ENCODE results near the gene MYO5C. TPM values are rescaled to one million over a fixed set of nuclear protein-coding genes. Genes with fewer than 3 reads are reported as not detected.
A peak's percentile ranks its signal among the peaks of the same experiment; 100 is the strongest.

The MYO5C gene
- total RNA-seq (2014; rRNA removed; shearing (Covaris generic)): 0.03 and 0.11 TPM in 2 replicates
- polyA plus RNA-seq (2015; cell fraction: cytosol; rRNA removed): 0.03 and 0.12 TPM in 2 replicates
- 0.07 and 0.34 TPM in 2 replicates for polyA plus RNA-seq (2015; cell fraction: nucleus; rRNA removed)

DNA sequence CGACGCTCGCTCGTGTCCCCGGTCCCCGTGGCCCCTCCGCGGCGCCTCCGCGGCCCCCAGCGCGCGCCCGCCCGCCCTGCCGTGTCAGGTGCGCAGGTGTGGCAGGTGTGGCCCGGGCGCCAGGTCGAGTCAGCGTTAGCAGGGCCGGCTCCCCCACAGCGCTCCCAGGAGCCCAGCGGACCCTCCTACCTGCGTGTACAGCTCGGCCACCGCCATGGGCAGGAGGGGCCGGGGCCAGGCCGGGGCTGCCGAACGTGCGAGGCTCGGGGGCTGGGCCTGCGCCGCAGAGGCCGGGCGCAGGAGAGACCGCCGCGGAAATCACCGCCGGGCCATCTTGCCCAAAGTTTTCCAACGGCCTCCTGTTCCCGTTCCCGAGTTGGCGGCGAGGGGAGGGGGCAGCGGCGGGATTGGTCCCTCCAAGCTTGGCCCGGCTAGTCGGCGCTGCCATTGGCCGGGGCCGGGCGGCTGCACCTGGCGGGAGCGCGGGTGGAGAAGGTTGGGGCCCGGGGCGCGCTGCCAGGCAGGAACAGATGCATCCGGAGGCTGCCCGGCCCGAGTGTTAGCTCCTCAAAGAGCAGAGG, at the start of gene MYO5C:
TSS of gene MYO5C (minus strand) at position 384 of the 581 bp plus-strand sequence. CDS start at position 216, 168 bp downstream.
- in situ Hi-C loops (cut with HindIII; ENCODE audit: low pct_unique_long_range_greater_than_20kb, low sequenced_read_pairs): no loop called here
- no peak for DNase-seq (ENCODE audit: low read depth, low spot score)

GRCh38 chr15:52344592-52344991, 49.0 kb upstream of the MYO5C start:
- in situ Hi-C loops (cut with HindIII; ENCODE audit: low pct_unique_long_range_greater_than_20kb, low sequenced_read_pairs): no loop called here
- DNase-seq (ENCODE audit: low read depth, low spot score): no peak

GRCh38 chr15:52343831-52344230, 48.2 kb upstream of the MYO5C start:
- in situ Hi-C loops (cut with HindIII; ENCODE audit: low pct_unique_long_range_greater_than_20kb, low sequenced_read_pairs): no loop called here
- no peak for DNase-seq (ENCODE audit: low read depth, low spot score)

DNA sequence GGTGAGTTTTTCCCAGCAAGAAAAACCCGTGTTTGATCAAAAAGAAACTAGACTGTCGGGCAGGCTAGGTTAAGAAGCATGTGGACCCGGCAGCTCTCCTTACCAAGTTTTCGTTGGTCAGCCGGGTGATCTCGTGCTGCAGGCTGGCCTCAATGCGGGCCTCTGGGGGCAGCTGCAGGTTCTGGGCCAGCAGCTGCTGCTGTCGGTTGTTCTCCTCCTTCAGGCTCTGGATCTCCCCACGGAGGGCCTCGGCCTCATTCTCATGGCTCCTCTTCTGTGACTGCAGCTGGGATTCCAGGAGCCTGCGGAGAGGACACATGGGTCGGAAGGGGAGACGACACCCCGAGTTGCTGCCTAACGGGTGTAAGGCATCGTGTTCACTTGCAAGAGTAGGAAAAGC, 44.5 kb upstream of the MYO5C start:
- in situ Hi-C loops (cut with HindIII; ENCODE audit: low pct_unique_long_range_greater_than_20kb, low sequenced_read_pairs): no loop called here

GRCh38 chr15:52338891-52339290, 43.3 kb upstream of the MYO5C start:
- DNase-seq (ENCODE audit: low read depth, low spot score): no peak
- in situ Hi-C loops (cut with HindIII; ENCODE audit: low pct_unique_long_range_greater_than_20kb, low sequenced_read_pairs): no loop called here

More for the DNA sequence above, 44.5 kb upstream of the MYO5C start:
- no peak for DNase-seq (ENCODE audit: low read depth, low spot score)

- DNase-seq (ENCODE audit: low read depth, low spot score): no peak
- in situ Hi-C loops (cut with HindIII; ENCODE audit: low pct_unique_long_range_greater_than_20kb, low sequenced_read_pairs): no loop called here
These were observed 42.5 kb upstream of the MYO5C start for GRCh38 chr15:52338058-52338457.

DNA sequence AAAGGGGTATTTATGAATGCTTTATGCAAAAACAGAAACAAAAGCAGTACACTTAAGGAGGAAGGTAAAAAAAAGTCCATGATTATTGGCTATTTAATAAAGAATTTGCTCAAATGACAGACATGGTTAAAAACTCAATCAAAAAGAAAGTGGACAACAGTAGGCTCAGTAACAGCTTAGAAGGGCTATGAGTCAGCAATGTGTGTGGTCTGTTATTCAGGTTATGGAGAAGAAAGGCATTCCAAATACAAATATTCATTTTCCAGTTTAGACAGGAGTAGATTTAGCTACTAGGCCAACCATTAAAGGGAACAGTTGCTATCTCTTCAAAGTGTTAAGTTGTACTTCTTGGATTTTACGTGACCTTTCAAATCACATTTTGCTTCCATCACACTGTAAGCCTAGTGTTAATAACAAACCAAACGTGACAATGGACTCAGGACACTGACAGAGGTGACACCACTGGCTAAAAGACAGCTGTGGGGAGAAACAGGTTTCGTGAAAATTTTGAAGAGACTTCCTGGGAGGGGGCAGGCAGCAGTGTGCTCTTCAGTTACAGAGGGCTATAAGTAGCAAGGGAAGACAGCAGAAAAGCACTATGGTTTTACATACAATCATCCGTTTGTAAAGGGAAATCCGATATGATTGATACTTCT, 41.7 kb upstream of the MYO5C start:
- no peak for DNase-seq (ENCODE audit: low read depth, low spot score)
- in situ Hi-C loops (cut with HindIII; ENCODE audit: low pct_unique_long_range_greater_than_20kb, low sequenced_read_pairs): no loop called here

DNA sequence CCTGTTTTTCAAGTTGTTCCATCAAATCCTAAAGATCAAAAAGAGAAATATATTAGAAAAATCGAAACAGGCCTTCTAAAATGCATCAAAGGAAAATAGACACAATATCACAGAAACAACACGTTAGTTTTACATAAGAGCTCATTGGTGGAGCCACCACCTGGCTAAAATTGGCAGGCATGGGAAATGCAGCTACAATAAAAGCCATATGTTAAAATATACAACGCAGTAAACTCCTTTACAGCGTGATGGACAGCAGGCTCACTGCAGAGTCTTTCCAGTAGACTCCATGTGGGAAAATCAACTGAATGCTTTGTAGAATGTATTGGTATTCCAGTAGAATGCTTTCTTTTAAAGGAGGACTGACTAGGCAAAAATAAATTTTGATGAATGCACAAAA, 40.9 kb upstream of the MYO5C start:
- DNase-seq (ENCODE audit: low read depth, low spot score): peak; percentile 21
- in situ Hi-C loops (cut with HindIII; ENCODE audit: low pct_unique_long_range_greater_than_20kb, low sequenced_read_pairs): no loop called here

GRCh38 chr15:52334491-52335160, 39.0 kb upstream of the MYO5C start:
- in situ Hi-C loops (cut with HindIII; ENCODE audit: low pct_unique_long_range_greater_than_20kb, low sequenced_read_pairs): no loop called here
- no peak for DNase-seq (ENCODE audit: low read depth, low spot score)

DNA sequence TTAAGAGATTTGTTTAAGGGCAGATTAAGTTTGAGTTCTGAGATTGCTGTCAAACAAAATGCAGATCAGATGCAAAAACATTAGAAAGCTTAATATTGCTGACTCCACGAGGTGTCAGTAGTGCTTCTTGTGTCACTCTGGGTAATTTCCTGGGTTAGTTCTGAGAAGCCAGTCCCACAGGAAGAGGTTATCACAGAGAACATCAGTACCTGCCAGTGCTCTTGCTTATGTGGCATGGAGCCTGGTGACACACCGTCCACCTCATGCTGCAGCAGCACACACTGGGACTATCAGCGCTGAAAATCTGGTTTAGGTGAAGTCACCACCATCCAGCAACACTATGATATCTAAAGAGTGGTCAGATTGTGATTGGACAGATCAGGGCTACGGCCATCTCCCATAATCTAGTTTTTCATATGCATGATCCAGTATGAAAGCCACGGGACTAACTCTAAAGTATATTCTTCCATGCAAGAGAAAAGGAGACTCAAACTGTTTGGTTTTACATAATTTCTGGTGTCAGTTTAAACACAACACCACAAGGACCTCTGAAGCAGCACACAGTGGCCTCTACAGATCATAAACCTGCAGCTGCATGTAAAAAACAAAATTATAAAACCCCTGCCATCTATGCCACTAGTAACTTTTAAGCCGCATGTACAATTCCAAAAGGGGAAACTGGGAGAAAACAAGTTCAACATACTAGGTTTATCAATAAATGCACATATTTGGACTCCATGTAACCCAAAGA, 36.1 kb upstream of the MYO5C start:
- peak; percentile 58 for DNase-seq (ENCODE audit: low read depth, low spot score)
- in situ Hi-C loops (cut with HindIII; ENCODE audit: low pct_unique_long_range_greater_than_20kb, low sequenced_read_pairs): no loop called here

DNA sequence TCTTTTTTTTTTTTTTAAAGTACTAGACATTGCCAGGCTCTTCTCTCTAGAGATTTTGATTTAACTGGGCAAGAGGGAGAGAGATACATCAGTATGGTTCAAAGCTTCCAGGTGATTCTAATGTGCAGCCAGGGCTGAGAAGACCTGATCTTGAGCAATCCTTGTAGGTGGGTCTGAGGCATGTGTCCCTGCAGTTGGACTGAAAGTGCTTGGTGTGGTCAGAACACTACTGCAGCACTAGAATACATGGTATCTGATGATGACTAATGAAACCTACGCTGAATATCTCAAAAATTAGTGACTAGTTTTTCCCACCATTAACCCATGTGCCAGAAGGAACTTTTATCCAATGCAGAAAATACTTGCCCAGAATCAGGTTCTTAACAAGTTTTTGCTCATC, 34.4 kb upstream of the MYO5C start:
- DNase-seq (ENCODE audit: low read depth, low spot score): no peak
- in situ Hi-C loops (cut with HindIII; ENCODE audit: low pct_unique_long_range_greater_than_20kb, low sequenced_read_pairs): no loop called here

DNA sequence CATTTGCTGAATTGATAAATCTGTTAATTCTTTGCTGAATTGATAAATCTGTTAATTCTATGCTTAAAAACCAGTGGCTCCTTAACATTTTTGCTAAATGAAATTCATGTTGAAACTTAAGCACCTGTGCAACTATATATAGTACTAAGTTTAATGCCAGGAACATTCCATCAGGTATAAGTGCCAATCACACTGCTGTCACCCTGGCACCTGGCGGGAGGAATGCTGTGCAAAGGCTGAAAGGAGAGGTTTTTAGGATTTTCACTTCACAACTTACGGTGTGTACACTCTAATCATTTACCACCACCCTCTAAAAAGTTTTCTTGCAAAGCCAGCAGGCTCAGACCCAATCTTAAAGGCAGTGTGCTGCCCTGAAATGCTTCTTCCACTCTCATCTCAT, 33.5 kb upstream of the MYO5C start:
- no peak for DNase-seq (ENCODE audit: low read depth, low spot score)
- in situ Hi-C loops (cut with HindIII; ENCODE audit: low pct_unique_long_range_greater_than_20kb, low sequenced_read_pairs): no loop called here

DNA sequence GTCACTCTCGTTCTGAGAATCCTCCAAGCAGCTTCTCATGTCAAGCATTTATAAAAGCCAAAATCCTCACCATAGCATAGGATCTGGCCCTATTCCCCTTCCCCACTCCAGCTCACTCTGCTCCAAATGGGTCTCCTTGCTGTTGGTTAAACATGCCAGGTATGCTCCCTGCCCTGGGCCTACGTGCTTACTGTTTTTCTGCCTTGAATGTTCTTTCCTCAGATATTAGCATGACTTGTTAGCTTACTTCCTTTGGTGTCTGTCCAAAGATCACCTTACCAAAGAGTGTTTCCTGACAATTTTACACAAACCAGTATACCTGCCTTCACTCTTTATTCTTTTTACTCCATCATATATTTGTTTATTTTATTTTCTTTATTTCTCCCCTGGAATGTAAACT, 33.1 kb upstream of the MYO5C start:
- DNase-seq (ENCODE audit: low read depth, low spot score): no peak
- in situ Hi-C loops (cut with HindIII; ENCODE audit: low pct_unique_long_range_greater_than_20kb, low sequenced_read_pairs): no loop called here

- in situ Hi-C loops (cut with HindIII; ENCODE audit: low pct_unique_long_range_greater_than_20kb, low sequenced_read_pairs): no loop called here
- no peak for DNase-seq (ENCODE audit: low read depth, low spot score)
These were observed 31.2 kb upstream of the MYO5C start for GRCh38 chr15:52326756-52327155.

GRCh38 chr15:52324109-52324508, 28.5 kb upstream of the MYO5C start:
- DNase-seq (ENCODE audit: low read depth, low spot score): no peak
- in situ Hi-C loops (cut with HindIII; ENCODE audit: low pct_unique_long_range_greater_than_20kb, low sequenced_read_pairs): no loop called here

GRCh38 chr15:52318729-52319500, 23.3 kb upstream of the MYO5C start:
- in situ Hi-C loops (cut with HindIII; ENCODE audit: low pct_unique_long_range_greater_than_20kb, low sequenced_read_pairs): no loop called here

GRCh38 chr15:52317688-52318087, 22.1 kb upstream of the MYO5C start:
- in situ Hi-C loops (cut with HindIII; ENCODE audit: low pct_unique_long_range_greater_than_20kb, low sequenced_read_pairs): no loop called here
- no peak for DNase-seq (ENCODE audit: low read depth, low spot score)

More at GRCh38 chr15:52318729-52319500, 23.3 kb upstream of the MYO5C start:
- DNase-seq (ENCODE audit: low read depth, low spot score): no peak
